ENCODE measurements around the gene PIK3R6.
A peak's percentile ranks its signal among the peaks of the same experiment; 100 is the strongest.

Gene PIK3R6

GRCh38 chr17:8781776-8782175 is 85.7 kb downstream of the PIK3R6 start:
- no peak overlapping the region for H3K27ac ChIP-seq
- TF ChIP-seq CTCF (IDR thresholded peaks at IDR 0.05), result no peak
- DNase-seq (ENCODE audit: low spot score), result peak; percentile 9
- H3K4me3 ChIP-seq, result no peak overlapping the region

- H3K4me3 ChIP-seq, result no peak overlapping the region
- no peak for DNase-seq (ENCODE audit: low spot score)
- TF ChIP-seq CTCF (IDR thresholded peaks at IDR 0.05), result no peak
- H3K27ac ChIP-seq, result peak overlapping the region; percentile 37 to 57
These were observed 90.6 kb downstream of the PIK3R6 start for GRCh38 chr17:8776881-8777280.

GRCh38 chr17:8776248-8776647 is 91.2 kb downstream of the PIK3R6 start:
- Histone ChIP-seq H3K27ac (peak overlapping the region in 1 of 2 donors; percentile 20), H3K4me3 (no peak overlapping the region)
- TF ChIP-seq CTCF (IDR thresholded peaks at IDR 0.05), result no peak
- peak; percentile 43 for DNase-seq (ENCODE audit: low spot score)

GRCh38 chr17:8766731-8767130 is 100.7 kb downstream of the PIK3R6 start:
- no peak for TF ChIP-seq CTCF (IDR thresholded peaks at IDR 0.05)
- no peak overlapping the region for H3K4me3 ChIP-seq
- DNase-seq (ENCODE audit: low spot score), result peak; percentile 35
- no peak overlapping the region for H3K27ac ChIP-seq

- TF ChIP-seq CTCF (IDR thresholded peaks at IDR 0.05), result no peak
- DNase-seq (ENCODE audit: low spot score), result peak; percentile 41
- H3K27ac ChIP-seq, result no peak overlapping the region
- no peak overlapping the region for H3K4me3 ChIP-seq
These were observed 105.5 kb downstream of the PIK3R6 start for GRCh38 chr17:8762012-8762411.

- TF ChIP-seq CTCF (IDR thresholded peaks at IDR 0.05), result no peak
- DNase-seq (ENCODE audit: low spot score), result no peak
- H3K27ac ChIP-seq, result no peak within 1 kb of the TSS
- H3K4me3 ChIP-seq, result no peak within 1 kb of the TSS
These were observed 109.3 kb downstream of the PIK3R6 start, which contains the start of gene SPDYE4 for GRCh38 chr17:8758137-8758596. Gene SPDYE4, minus strand, starts transcription at chr17:8758546. Its CDS starts 164 bp downstream, at chr17:8758382.

- Histone ChIP-seq H3K27ac (no peak overlapping the region), H3K4me3 (no peak overlapping the region)
- DNase-seq (ENCODE audit: low spot score), result peak; percentile 49
- no peak for TF ChIP-seq CTCF (IDR thresholded peaks at IDR 0.05)
These were observed 110.3 kb downstream of the PIK3R6 start for GRCh38 chr17:8757189-8757588.

All from coronary artery (tissue), 2 donors.